NCI-H524 (cell line): ENCODE measurements around the gene CNTN1.
"Not testable (repeated sequence)": the region's sequence is repeated elsewhere in the genome, so short reads cannot be mapped to it uniquely, and the experiment has no call there.

ENCODE experiments used
- DNase-seq, 2 experiments: peaks; one replicate each; lab custom pipeline; 2025; lab: John Stamatoyannopoulos, UW

The CNTN1 gene

GRCh38 chr12:40701756-40702155 is 9.5 kb downstream of the CNTN1 start:
- no peak for DNase-seq

- no peak for DNase-seq
Measured at GRCh38 chr12:40711121-40711520, 18.9 kb downstream of the CNTN1 start.

GRCh38 chr12:40714636-40715035 is 22.4 kb downstream of the CNTN1 start:
- no peak for DNase-seq

GRCh38 chr12:40716037-40716436 is 23.8 kb downstream of the CNTN1 start:
- DNase-seq = no peak

- no peak for DNase-seq
Measured at GRCh38 chr12:40717576-40717975, 25.3 kb downstream of the CNTN1 start.

GRCh38 chr12:40718878-40719372 is 26.7 kb downstream of the CNTN1 start:
- DNase-seq = no peak

GRCh38 chr12:40723001-40723400 is 30.8 kb downstream of the CNTN1 start:
- DNase-seq = no peak

- DNase-seq = peak; percentile 50 to 81
Measured at GRCh38 chr12:40726366-40726765, 34.1 kb downstream of the CNTN1 start.

- no peak for DNase-seq
Measured at GRCh38 chr12:40727774-40728483, 35.7 kb downstream of the CNTN1 start.

GRCh38 chr12:40730281-40730680 is 38.0 kb downstream of the CNTN1 start:
- no peak for DNase-seq

GRCh38 chr12:40733871-40734270 is 41.6 kb downstream of the CNTN1 start:
- no peak for DNase-seq

GRCh38 chr12:40734276-40734675 is 42.0 kb downstream of the CNTN1 start:
- DNase-seq = no peak

GRCh38 chr12:40735551-40736230 is 43.5 kb downstream of the CNTN1 start:
- DNase-seq = no peak

GRCh38 chr12:40737416-40737815 is 45.2 kb downstream of the CNTN1 start:
- not testable (repeated sequence) for DNase-seq

- DNase-seq = no peak
Measured at GRCh38 chr12:40738856-40739255, 46.6 kb downstream of the CNTN1 start.

- DNase-seq = no peak
Measured at GRCh38 chr12:40742041-40742440, 49.8 kb downstream of the CNTN1 start.

GRCh38 chr12:40745386-40745785 is 53.1 kb downstream of the CNTN1 start:
- DNase-seq = peak in 1 of 2 experiments; percentile 35

- no peak for DNase-seq
Measured at GRCh38 chr12:40749863-40750262, 57.6 kb downstream of the CNTN1 start.

- DNase-seq = no peak
Measured at GRCh38 chr12:40752011-40752410, 59.8 kb downstream of the CNTN1 start.

GRCh38 chr12:40760821-40761220 is 68.6 kb downstream of the CNTN1 start:
- no peak for DNase-seq

- DNase-seq = no peak
Measured at GRCh38 chr12:40762072-40762471, 69.8 kb downstream of the CNTN1 start.

GRCh38 chr12:40768125-40768864 is 76.1 kb downstream of the CNTN1 start:
- DNase-seq = peak in 1 of 2 experiments; percentile 22

- DNase-seq = no peak
Measured at GRCh38 chr12:40769846-40770245, 77.6 kb downstream of the CNTN1 start.
